Measurements from ENCODE around the gene TUBG1.

- TF ChIP-seq YY1 (IDR thresholded peaks at IDR 0.05; ENCODE audit: insufficient read depth, insufficient read length) (no peak), ZNF274 (IDR thresholded peaks at IDR 0.05; ENCODE audit: low read depth, low read length) (no peak)
Measured at GRCh38 chr17:42639525-42640113, 30.1 kb downstream of the TUBG1 start.
